KMS-11 (cell line): Measurements from ENCODE around the gene APC.

Experiments used
- H2AFZ ChIP-seq: fragments of 200-600 bp; sonication (generic); 2 replicates; pipeline ENCODE4 v1.6.1; 2016; ENCODE audit warnings: antibody characterized with exemption, mixed run types, low read depth
- H3K27ac ChIP-seq: fragments of 200-600 bp; sonication (generic); 2 replicates; pipeline ENCODE4 v1.6.1; 2016; ENCODE audit warnings: mild to moderate bottlenecking, mixed run types
- H3K27me3 ChIP-seq: fragments of 200-600 bp; sonication (generic); 2 replicates; pipeline ENCODE4 v1.6.1; 2017; ENCODE audit warnings: mild to moderate bottlenecking, low read depth, mixed run types, moderate library complexity; ENCODE audit not compliant: insufficient read depth
- H3K36me3 ChIP-seq: fragments of 200-600 bp; sonication (generic); 2 replicates; pipeline ENCODE4 v1.6.1; 2017; ENCODE audit warnings: mild to moderate bottlenecking, mixed run types; ENCODE audit not compliant: insufficient read depth
- H3K4me1 ChIP-seq: fragments of 200-600 bp; sonication (generic); 2 replicates; pipeline ENCODE4 v1.6.1; 2016; ENCODE audit warnings: mild to moderate bottlenecking, low read depth, mixed run types; ENCODE audit not compliant: poor library complexity, severe bottlenecking
- H3K4me2 ChIP-seq: fragments of 200-600 bp; sonication (generic); 2 replicates; pipeline ENCODE4 v1.7.0; 2016; ENCODE audit warnings: mild to moderate bottlenecking, mixed run types
- H3K4me3 ChIP-seq: fragments of 200-600 bp; sonication (generic); IDR thresholded peaks from 2 replicates; pipeline ENCODE4 v1.6.1; 2017; ENCODE audit warnings: low read depth, low read length, mixed read lengths; ENCODE audit not compliant: insufficient read depth
- H3K79me2 ChIP-seq: fragments of 200-600 bp; sonication (generic); 2 replicates; pipeline ENCODE4 v1.6.1; 2016; ENCODE audit warnings: low read depth, mixed run types; ENCODE audit not compliant: insufficient read depth
- H3K9ac ChIP-seq: fragments of 200-600 bp; sonication (generic); 2 replicates; pipeline ENCODE4 v1.6.1; 2016; ENCODE audit warnings: mild to moderate bottlenecking, mixed run types
- H4K20me1 ChIP-seq: fragments of 200-600 bp; sonication (generic); 2 replicates; pipeline ENCODE4 v1.6.1; 2016; ENCODE audit warnings: mild to moderate bottlenecking, mixed run types; ENCODE audit not compliant: insufficient read depth
- CTCF ChIP-seq: fragments of 200-600 bp; sonication (generic); conservative IDR thresholded peaks from 2 replicates; pipeline ENCODE4 v1.6.1; 2017; ENCODE audit warnings: low read depth, mild to moderate bottlenecking, antibody characterized with exemption, low read length, moderate library complexity, mixed read lengths

The APC gene

GRCh38 chr5:112718344-112718743 is 19.3 kb upstream of the APC start:
- peaks cover 13% of the 10 kb centered on the region for H3K4me1 ChIP-seq
- no peaks in the 10 kb centered on the region for H4K20me1 ChIP-seq
- no peak for TF ChIP-seq CTCF
- no peak overlapping the region for H2AFZ ChIP-seq
- no peak overlapping the region for H3K4me3 ChIP-seq
- no peak overlapping the region for H3K9ac ChIP-seq
- H3K36me3 ChIP-seq: no peaks in the 10 kb centered on the region
- H3K27me3 ChIP-seq: no peaks in the 10 kb centered on the region
- H3K27ac ChIP-seq: no peak overlapping the region
- H3K4me2 ChIP-seq: no peak overlapping the region
- H3K79me2 ChIP-seq: peaks cover 6% of the 10 kb centered on the region; the same call in 1 of the 2 replicates

- Histone ChIP-seq H3K36me3 (no peaks in the 10 kb centered on the region), H3K4me3 (no peak overlapping the region), H3K27me3 (no peaks in the 10 kb centered on the region), H3K27ac (no peak overlapping the region), H4K20me1 (no peaks in the 10 kb centered on the region), H3K4me2 (peak overlapping the region; percentile 58), H3K4me1 (peaks cover 28% of the 10 kb centered on the region), H3K9ac (no peak overlapping the region), H3K79me2 (peaks cover 6% of the 10 kb centered on the region; the same call in 1 of the 2 replicates), H2AFZ (no peak overlapping the region)
- no peak for TF ChIP-seq CTCF
These were observed 17.1 kb upstream of the APC start for GRCh38 chr5:112720576-112720975.

- no peaks in the 10 kb centered on the region for H3K27me3 ChIP-seq
- H3K4me2 ChIP-seq: no peak overlapping the region; the same call in 1 of the 2 replicates
- no peaks in the 10 kb centered on the region for H3K79me2 ChIP-seq
- H3K36me3 ChIP-seq: no peaks in the 10 kb centered on the region
- H2AFZ ChIP-seq: no peak overlapping the region
- no peak overlapping the region for H3K9ac ChIP-seq
- TF ChIP-seq CTCF: no peak
- H3K4me1 ChIP-seq: peaks cover 26% of the 10 kb centered on the region
- H4K20me1 ChIP-seq: no peaks in the 10 kb centered on the region
- H3K4me3 ChIP-seq: no peak overlapping the region
- H3K27ac ChIP-seq: no peak overlapping the region
These were observed 12.8 kb upstream of the APC start for GRCh38 chr5:112724901-112725300.

GRCh38 chr5:112729630-112730029 is 8.1 kb upstream of the APC start:
- Histone ChIP-seq H2AFZ (no peak overlapping the region), H3K4me3 (no peak overlapping the region), H3K4me2 (no peak overlapping the region), H3K79me2 (no peaks in the 10 kb centered on the region), H3K36me3 (no peaks in the 10 kb centered on the region), H4K20me1 (no peaks in the 10 kb centered on the region), H3K27ac (no peak overlapping the region), H3K27me3 (no peaks in the 10 kb centered on the region), H3K4me1 (peaks cover 7% of the 10 kb centered on the region), H3K9ac (no peak overlapping the region)
- TF ChIP-seq CTCF: no peak
